Myocyte (in vitro differentiated cells): ENCODE measurements around the gene KLRB1. TPM values are rescaled to one million over a fixed set of nuclear protein-coding genes. Genes with fewer than 3 reads are reported as not detected.
"Not testable (repeated sequence)": the region's sequence is repeated elsewhere in the genome, so short reads cannot be mapped to it uniquely, and the experiment has no call there.

Experiments
- DNase-seq: peaks from one replicate; pipeline ENCODE4 v3.0.0-alpha.2; 2012; ENCODE audit warnings: low read depth
- total RNA-seq: library from RNA; depleted of rRNA; stranded (reverse); fragments of >200 nt; gene quantifications from 2 replicates; pipeline ENCODE4 v1.2.3, GENCODE V29; 2014

Gene KLRB1
- total RNA-seq, 1 donor from 2014 or later = not detected

DNA sequence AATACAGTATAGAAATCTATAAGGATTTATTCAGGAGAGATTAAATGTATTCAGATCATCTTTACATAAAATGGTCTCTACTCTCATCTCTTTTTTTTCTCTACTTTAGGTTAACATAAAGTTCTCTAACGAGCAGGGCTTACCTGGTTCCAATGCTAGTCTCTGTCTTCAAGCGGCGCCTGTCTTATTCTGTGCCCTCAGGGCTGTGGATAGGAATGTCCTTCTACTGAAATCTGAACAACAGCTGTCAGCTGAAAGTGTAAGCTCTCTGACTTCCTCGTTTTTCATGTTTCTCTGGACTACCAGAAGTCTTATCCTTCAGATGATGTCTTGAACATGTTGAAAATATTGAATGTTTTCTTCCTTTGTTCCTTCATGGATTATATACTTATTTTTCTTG, 62.2 kb downstream of the KLRB1 start:
- not testable (repeated sequence) for DNase-seq

Other genes with a start within 250 kb of the KLRB1 start
- 4.2 and 6.6 TPM in 2 replicates for gene CLEC2D, start 61.8 kb upstream of the KLRB1 start, total RNA-seq
- gene CLECL1, start 125.2 kb upstream of the KLRB1 start, total RNA-seq = not detected in 2 replicates
- not detected in 2 replicates for gene CD69, start 153.0 kb upstream of the KLRB1 start, total RNA-seq
- not detected in 2 replicates for gene KLRF1, start 219.6 kb upstream of the KLRB1 start, total RNA-seq